Jurkat, Clone E6-1 (cell line): ENCODE data around the gene PAQR6.

Experiments
- DNase-seq: peaks from one replicate; pipeline ENCODE4 v3.0.0-alpha.2; 2011; ENCODE audit warnings: low read depth, low spot score
- H3K4me3 ChIP-seq: 2 replicates; pipeline ENCODE4 v1.5.1; 2011; ENCODE audit warnings: mild to moderate bottlenecking, low read length, control low read depth, moderate library complexity

The PAQR6 gene

GRCh38 chr1:156268336-156268735, 20.5 kb upstream of the PAQR6 start:
- DNase-seq: no peak
- no peak overlapping the region for H3K4me3 ChIP-seq

GRCh38 chr1:156266051-156266450, 18.2 kb upstream of the PAQR6 start:
- no peak for DNase-seq
- no peak overlapping the region for H3K4me3 ChIP-seq

DNA sequence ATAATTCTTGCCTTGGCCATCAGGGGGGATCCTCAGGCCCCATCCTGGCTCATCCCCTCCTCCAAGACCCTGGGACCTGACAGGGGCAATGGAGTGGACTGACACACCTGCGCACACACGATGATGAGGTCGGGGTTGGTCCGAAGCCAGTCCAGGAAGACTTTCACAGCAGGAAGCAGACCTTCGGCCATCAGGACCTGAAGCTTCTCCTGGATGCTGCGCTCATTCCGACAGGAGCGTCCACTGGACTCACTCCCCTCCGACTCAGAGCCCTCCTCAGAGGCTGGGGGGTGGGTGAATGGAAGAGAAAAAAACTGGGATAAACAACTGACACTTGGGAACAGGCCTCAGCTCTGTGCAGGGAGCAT, 15.4 kb upstream of the PAQR6 start:
- no peak overlapping the region for H3K4me3 ChIP-seq
- no peak for DNase-seq

- H3K4me3 ChIP-seq: no peak overlapping the region
- no peak for DNase-seq
These were observed 14.8 kb upstream of the PAQR6 start for GRCh38 chr1:156262461-156263287.

DNA sequence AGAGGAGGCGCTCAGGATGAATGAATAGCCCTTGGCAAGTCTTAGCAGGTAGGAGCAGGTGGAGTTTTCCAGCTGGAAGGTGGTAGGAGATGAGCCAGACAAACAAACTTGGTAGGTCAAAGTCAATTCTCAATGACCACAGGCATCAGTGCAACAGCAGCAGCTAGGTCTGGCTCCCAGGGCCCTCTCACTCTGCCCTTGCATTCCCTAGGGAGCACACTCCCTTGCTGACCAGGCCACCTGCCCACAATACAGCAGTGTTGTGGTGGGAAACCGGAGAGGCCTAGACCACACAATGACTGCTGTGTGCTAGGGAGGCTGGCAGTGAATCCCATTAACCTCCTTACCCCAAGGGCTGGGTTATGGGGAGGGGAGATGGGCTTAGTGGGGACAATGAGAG, 13.0 kb upstream of the PAQR6 start:
- no peak for DNase-seq
- H3K4me3 ChIP-seq: no peak overlapping the region

GRCh38 chr1:156259805-156260204, 11.9 kb upstream of the PAQR6 start:
- H3K4me3 ChIP-seq: no peak overlapping the region
- DNase-seq: no peak

DNA sequence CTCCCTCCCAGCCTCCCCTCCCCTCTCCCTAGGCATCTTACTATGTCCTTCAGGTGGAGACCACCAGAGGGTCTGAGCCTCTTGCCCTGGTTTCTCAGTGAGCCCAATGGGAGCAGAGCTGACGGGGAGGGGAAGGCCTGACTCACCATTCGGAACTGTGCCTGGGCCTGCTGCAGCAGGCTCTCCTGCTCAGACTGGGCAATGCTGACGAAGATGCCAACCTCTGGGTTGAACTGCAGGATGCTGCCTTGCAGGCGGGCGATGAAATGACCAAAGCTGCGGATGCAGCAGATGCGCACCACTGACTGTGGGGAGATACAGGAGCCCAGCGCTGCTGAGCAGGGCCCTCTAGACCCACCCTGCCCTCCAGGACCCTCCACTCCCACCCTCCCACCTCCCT, 11.0 kb upstream of the PAQR6 start:
- no peak for DNase-seq
- H3K4me3 ChIP-seq: no peak overlapping the region

- DNase-seq: peak; percentile 51
- no peak overlapping the region for H3K4me3 ChIP-seq
These were observed 9.9 kb upstream of the PAQR6 start for GRCh38 chr1:156257711-156258110.

GRCh38 chr1:156253634-156254033, 5.8 kb upstream of the PAQR6 start:
- no peak for DNase-seq
- no peak overlapping the region for H3K4me3 ChIP-seq

GRCh38 chr1:156251527-156251926, 3.7 kb upstream of the PAQR6 start:
- peak; percentile 52 for DNase-seq
- H3K4me3 ChIP-seq: no peak overlapping the region

DNA sequence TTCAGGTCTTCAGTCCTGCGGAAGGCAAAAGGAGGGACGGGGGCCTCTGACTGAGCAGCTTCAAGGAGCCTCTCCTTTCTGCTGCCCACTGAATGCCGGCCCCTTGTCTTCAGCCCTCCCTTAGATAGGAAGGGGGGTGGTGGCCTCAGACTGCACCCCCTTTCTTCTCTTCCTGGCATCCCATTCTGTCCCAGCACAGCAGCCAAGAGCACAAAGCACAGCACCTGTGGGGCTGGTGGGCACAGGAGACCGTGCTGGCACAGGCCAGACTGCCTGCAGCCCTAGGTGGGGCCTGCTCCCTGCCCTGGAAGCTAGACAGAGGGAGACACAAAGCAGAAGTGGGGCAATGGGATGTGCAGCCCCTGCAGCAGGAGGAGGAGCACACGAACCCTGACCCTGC, 1.7 kb upstream of the PAQR6 start:
- H3K4me3 ChIP-seq: no peak overlapping the region
- no peak for DNase-seq

DNA sequence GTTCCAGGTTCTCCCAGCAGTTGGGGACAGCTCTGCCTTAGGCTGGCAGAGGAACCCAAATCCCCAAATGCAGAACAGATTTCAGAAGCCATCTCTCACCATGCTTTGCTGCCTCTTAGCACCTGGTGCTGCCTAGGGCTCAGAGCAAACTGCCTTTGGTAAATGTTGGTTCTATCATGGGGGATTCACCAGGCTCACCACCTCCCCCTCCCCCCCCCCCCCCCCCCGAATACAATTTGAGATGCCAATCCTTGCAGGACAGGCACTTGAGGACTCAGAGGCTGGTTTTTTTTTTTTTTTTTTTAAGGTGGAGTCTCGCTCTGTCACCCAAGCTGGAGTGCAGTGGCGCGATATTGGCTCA, 447 bp upstream of the PAQR6 start:
- no peak overlapping the region for H3K4me3 ChIP-seq
- DNase-seq: no peak

DNA sequence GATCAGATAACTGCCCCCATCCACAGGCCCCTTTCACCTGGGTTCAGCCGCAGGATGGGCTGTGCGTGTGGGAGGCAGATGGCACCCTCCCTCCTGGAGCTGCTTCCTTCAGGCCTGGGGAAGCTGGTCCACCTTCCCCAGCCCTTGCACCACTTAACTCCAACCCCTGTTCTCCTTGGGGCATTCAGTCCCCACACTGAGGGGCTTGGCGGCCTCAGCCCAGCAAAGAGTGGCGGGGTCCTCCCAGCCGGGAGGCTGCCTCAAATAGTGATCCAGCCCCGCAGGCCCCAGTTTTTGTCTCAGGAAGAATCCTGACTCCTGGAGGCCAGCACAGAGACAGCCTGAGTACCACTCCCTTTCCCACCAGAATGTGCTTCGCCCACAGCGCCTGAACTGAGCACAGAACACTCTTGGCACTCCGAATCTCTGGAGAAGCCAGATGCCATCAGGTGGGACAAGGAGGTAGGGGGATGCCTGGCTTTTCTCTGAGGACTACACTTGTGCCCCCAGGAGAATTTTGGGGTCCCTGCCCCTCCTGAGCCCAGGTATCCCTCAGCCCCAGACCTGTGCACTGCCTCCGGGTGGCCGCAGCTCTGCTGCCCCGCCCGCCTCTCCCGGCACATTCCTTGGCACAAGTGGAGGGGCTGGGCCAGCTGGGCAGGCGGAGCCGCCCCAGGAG, 936 bp downstream of the PAQR6 start:
- no peak for DNase-seq
- no peak overlapping the region for H3K4me3 ChIP-seq

GRCh38 chr1:156246241-156246780, 1.5 kb downstream of the PAQR6 start:
- no peak for DNase-seq
- H3K4me3 ChIP-seq: no peak overlapping the region

DNA sequence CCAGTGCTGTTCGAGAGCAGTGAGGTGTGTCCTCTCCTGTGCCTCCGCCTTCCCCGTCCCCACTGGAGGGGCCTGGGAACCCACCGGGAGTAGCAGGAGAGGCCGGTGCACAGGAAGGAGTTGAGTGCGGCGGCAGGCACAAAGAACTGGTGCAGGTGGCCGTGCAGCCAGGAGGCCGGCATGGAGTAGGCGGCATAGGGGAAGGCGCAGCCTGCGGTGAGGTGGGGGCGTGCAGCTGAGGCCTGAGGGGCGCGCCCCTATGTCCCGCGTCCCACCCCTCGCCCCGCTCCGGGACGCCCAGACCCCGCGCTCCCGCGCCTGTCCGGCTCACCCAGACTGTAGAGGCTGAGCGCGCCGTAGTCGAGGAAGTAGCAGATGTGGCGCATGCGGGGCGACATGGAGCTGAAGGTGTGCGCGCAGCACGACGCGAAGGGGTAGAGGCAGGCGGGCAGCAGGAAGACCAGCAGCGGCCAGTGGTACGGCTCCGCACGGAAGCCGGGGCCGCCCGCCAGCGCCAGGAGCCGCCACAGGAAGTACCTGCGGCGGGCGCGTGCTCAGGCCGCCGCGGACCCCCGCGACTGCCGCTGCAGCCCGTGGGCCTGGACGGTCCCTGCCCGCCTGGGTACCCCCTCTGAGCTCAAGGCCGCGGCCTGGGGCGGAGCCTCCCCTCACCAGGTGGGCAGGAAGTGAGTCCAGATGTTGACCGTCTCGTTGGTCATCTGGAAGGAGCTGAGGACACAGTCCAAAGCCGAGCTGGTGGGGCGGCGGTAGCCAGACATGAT, 2.2 kb downstream of the PAQR6 start:
- no peak overlapping the region for H3K4me3 ChIP-seq

GRCh38 chr1:156244712-156245111, 3.1 kb downstream of the PAQR6 start:
- DNase-seq: no peak
- no peak overlapping the region for H3K4me3 ChIP-seq

More for the DNA sequence above, 2.2 kb downstream of the PAQR6 start:
- no peak for DNase-seq

DNA sequence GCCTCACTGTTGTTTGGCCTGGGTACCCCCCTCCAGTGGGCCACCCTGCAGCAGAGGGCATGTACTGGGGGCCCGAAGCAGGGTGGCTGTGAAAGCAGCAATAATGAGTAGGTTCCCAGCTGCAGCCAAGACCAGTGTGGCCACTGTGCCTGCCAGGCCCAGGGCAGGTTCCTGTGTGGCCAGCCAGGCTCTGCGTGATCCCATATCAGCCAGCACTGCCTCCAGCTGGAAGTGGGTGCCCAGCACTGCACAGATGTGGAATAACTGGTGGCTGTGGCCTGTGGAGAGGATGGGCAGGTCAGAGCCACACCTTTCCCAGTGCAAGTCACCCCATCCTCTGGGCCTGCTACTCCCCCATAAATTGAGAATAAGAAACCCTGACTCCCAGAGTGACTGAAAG, 3.7 kb downstream of the PAQR6 start:
- no peak overlapping the region for H3K4me3 ChIP-seq
- no peak for DNase-seq

GRCh38 chr1:156242738-156243137, 5.1 kb downstream of the PAQR6 start:
- no peak for DNase-seq
- no peak overlapping the region for H3K4me3 ChIP-seq

DNA sequence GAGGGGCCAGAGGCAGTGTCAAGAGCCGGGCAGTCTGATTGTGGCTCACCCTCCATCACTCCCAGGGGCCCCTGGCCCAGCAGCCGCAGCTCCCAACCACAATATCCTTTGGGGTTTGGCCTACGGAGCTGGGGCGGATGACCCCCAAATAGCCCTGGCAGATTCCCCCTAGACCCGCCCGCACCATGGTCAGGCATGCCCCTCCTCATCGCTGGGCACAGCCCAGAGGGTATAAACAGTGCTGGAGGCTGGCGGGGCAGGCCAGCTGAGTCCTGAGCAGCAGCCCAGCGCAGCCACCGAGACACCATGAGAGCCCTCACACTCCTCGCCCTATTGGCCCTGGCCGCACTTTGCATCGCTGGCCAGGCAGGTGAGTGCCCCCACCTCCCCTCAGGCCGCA, 5.9 kb downstream of the PAQR6 start, which contains the start of gene BGLAP:
Gene BGLAP (plus strand): TSS at position 259 of the 400 bp plus-strand sequence. CDS start 48 bp downstream, at position 307.
- no peak for DNase-seq
- H3K4me3 ChIP-seq: no peak within 1 kb of the TSS

GRCh38 chr1:156241311-156241811, 6.5 kb downstream of the PAQR6 start:
- no peak for DNase-seq
- H3K4me3 ChIP-seq: no peak overlapping the region
